Superior temporal gyrus (tissue), 1 donor: ENCODE data around the gene TIMM29.
"Not testable (repeated sequence)": the region's sequence is repeated elsewhere in the genome, so short reads cannot be mapped to it uniquely, and the experiment has no call there.

Experiments used
- DNase-seq: peaks from one replicate; pipeline ENCODE4 v3.0.0-alpha.2; 2016; ENCODE audit errors: extremely low spot score

TIMM29 gene

DNA sequence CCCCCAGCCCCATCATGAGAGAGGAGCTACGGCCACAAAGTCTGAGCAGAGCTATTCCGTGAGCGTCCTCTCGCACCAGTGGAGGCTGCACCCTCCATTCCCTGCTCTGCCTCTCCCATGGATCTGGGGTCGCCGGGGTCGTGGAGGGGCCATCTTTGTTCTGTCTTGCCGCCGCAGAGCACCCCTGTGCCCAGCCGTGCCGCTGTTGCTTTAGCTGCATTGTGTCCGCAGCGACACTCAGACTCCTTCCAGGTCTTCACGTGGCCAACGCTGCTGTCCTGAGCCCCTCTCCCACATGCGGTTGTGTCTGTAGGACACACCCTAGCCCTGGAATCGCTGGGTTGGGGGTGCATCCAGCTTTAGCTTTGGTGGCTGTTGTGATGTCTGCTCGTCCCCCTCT lies 16.0 kb upstream of the TIMM29 start:
- no peak for DNase-seq

DNA sequence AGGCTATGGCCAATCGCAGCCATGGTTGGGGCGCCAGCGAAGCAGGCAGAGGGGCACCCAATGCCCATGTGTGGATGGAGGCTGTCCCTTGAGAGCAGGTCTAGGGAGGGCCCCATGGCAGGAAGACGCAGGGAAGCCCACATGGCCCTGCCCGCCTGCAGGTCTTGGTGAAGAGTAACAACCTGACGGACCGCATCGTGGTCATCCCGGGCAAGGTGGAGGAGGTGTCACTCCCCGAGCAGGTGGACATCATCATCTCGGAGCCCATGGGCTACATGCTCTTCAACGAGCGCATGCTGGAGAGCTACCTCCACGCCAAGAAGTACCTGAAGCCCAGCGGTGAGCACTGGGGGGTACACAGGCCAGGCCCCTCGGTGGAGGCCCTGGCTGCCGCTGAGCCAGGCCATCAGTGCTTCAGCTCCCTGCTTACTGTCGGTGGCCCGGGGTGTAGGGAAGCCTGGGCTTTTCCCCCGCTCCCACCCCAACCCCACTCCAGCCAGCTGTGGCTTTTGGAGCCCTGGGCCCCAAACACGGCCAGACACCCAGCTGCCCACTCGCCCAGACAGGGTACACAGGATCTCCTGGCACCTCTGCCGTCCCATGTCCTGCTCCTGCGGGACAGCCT lies 14.8 kb upstream of the TIMM29 start:
- no peak for DNase-seq

DNA sequence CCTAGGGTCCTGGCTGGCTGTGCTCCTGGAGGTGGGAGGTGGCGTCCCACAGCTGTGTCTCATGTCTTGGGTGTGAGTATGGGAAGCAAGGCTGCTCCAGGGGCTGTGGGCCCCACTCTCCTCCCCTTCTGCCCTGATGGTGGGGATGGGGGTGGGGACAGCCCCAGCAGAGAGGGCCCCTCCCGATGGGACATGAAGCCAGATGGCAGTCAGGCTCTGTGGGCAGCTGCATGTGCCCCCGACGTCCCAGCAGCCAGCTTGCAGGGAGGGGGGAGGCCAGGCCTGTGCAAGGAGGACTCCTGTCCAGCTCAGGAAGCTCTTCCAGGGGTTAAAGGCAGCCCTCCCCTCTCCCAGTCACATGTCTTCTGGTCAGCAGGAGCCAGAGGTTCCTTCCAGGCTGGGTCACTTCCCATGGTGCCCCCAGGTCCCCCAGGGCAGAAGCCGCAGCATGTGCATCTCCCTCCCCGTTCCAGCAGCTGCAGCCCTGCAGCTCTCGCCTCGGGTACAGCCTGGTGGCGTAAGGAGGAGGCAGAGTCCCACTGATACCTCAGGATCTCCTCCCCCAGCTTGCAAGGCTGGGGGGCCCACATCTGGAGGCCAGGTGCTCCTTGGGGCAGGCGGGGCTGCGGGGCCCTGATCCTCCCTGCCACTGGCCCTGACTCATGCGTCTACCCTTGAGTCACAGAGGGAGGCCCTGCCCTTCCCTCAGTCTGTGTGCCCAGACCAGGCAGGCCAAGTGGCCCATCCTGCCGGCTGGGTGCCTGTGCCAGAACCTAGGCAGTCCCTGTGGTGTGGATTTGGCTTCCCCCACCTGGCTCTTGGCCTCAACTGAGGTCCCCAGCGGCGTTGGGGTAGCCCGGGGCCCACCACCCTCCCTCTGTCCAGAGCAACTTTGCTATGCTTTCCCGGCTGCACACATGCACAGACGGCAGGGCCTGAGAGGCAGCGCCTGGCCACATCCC lies 13.2 kb upstream of the TIMM29 start:
- DNase-seq, result no peak

DNA sequence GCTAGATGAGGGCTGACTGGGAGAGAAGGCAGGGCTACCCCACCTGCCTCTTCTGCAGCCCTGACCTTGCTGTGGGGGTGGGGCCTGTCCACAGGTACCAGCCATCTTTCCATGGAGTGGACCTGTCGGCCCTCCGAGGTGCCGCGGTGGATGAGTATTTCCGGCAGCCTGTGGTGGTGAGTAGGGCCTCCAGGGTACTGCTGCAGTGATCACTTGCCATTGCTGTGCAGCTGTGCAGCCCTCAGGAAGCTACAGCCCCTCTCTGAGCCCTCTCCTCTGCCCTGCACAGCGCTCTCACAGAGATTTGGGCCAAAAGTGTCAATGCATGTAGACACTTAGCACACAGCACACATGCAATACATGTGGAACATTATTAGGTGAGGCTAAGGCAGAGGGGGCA lies 12.0 kb upstream of the TIMM29 start:
- no peak for DNase-seq

DNA sequence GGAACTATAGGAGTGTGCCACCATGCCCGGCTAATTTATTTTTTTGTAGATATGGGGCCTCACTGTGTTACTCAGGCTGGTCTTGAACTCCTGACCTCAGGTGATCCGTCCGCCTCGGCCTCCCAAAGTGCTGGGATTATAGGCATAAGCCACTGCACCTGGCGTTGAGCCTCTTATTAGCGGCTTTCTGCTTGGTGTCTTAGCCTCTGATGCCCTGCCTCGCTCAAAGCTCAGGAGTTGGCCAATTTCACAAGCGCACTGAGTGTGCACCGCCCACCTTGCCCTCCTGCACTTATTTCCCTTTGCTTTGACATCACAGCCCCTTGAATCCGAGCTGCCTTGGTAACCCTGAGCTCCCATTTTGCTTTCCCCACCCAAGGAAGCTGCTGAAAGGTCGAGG lies 10.3 kb upstream of the TIMM29 start:
- no peak for DNase-seq

DNA sequence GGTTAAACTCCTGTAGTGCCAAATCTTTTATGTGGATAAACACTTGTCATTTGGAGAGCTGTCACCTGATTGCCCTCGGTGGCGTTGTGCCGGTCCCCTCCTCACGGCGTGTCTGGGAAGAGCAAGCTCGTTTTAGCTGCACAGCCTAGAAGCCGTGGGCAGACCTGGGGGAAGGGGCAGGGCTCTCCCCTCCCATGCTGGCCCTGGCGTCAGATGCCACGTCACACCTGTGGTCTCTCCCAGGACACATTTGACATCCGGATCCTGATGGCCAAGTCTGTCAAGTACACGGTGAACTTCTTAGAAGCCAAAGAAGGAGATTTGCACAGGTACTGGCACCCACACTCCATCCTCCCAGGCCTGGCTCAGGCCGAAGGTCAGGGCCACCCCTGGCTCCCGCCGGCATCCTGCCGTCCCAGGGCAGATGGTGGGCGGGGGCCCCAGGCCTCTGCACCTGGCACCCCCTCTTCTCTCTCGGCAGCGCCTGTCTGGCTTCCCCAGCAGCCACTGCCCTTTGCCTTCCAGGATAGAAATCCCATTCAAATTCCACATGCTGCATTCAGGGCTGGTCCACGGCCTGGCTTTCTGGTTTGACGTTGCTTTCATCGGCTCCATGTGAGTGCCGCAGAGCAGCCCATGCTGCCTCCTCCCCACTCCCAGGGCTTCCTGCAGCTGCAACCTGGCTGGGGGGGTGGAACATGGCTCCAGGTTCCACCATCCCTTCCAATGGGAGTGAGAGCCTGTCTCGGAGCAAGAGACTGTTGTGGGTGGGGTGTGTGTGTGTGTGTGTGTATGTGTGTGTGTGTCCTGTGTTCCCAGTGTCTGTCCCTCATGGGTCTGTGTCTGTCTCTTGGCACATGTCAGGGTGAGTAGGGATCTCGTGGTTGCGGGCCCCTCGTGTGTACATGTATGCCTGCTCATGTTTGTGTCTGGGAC lies 9.0 kb upstream of the TIMM29 start:
- no peak for DNase-seq

DNA sequence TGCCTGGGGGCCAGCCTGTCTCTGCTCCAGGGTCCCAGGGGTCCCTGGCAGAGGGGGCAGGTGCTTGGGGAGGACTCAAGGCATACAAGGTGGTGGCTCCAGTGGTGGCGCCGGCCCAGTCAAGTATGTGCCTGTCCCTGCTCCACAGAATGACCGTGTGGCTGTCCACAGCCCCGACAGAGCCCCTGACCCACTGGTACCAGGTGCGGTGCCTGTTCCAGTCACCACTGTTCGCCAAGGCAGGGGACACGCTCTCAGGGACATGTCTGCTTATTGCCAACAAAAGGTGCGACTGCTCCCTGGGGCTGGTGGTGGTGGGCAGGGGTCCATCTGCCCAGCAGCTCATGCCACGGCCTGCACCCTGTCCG lies 8.3 kb upstream of the TIMM29 start:
- no peak for DNase-seq

DNA sequence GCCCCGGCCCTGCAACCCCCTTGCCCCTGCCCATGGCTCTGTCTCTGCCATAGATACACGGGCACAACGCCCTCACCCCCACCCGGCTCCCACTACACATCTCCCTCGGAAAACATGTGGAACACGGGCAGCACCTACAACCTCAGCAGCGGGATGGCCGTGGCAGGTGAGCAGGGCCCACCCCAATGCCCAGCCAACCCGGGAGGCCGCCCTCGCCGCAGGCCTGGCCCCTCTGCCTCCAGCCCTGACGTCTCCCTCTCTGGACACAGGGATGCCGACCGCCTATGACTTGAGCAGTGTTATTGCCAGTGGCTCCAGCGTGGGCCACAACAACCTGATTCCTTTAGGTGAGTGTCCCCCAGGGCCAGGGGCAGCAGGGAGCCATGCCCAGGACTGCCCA lies 7.8 kb upstream of the TIMM29 start:
- DNase-seq, result no peak

DNA sequence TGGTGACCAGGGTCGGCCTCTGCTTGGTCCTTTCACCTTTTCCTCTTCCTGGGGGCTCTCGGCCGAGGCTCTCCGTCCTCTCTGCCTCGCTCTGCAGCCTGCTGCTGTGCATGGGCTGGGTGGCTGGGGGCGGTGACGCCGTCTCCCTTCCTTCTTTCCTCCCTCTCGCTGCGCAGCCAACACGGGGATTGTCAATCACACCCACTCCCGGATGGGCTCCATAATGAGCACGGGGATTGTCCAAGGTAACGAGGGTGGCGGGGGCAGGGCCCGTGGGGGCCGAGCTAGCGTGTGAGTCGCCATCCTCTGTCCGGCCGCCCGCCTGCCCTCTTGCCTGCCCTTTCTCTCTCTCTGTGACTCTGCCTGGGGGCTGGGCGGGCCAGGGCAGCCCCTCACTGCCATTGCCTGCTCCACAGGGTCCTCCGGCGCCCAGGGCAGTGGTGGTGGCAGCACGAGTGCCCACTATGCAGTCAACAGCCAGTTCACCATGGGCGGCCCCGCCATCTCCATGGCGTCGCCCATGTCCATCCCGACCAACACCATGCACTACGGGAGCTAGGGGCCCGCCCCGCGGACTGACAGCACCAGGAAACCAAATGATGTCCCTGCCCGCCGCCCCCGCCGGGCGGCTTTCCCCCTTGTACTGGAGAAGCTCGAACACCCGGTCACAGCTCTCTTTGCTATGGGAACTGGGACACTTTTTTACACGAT lies 7.3 kb upstream of the TIMM29 start:
- no peak for DNase-seq

DNA sequence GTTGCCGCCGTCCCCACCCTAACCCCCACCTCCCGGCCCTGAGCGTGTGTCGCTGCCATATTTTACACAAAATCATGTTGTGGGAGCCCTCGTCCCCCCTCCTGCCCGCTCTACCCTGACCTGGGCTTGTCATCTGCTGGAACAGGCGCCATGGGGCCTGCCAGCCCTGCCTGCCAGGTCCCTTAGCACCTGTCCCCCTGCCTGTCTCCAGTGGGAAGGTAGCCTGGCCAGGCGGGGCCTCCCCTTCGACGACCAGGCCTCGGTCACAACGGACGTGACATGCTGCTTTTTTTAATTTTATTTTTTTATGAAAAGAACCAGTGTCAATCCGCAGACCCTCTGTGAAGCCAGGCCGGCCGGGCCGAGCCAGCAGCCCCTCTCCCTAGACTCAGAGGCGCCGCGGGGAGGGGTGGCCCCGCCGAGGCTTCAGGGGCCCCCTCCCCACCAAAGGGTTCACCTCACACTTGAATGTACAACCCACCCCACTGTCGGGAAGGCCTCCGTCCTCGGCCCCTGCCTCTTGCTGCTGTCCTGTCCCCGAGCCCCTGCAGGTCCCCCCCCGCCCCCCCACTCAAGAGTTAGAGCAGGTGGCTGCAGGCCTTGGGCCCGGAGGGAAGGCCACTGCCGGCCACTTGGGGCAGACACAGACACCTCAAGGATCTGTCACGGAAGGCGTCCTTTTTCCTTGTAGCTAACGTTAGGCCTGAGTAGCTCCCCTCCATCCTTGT lies 6.5 kb upstream of the TIMM29 start:
- DNase-seq, result no peak

DNA sequence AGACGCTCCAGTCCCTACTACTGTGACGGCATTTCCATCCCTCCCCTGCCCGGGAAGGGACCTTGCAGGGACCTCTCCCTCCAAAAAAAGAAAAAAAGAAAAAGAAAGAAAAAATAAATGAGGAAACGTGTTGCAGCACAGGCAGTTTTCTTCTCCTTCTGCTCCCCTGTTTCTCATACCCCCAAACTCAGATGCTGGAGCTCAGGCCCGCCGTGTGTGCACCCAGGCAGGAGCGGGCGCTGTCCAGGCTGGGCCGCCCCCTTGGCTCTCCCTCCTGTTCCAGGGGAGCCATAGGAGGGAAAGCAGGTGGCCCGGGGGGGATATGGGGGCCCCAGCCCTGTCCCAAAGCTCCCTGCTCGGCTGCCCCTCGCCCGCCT lies 6.0 kb upstream of the TIMM29 start:
- DNase-seq, result no peak

DNA sequence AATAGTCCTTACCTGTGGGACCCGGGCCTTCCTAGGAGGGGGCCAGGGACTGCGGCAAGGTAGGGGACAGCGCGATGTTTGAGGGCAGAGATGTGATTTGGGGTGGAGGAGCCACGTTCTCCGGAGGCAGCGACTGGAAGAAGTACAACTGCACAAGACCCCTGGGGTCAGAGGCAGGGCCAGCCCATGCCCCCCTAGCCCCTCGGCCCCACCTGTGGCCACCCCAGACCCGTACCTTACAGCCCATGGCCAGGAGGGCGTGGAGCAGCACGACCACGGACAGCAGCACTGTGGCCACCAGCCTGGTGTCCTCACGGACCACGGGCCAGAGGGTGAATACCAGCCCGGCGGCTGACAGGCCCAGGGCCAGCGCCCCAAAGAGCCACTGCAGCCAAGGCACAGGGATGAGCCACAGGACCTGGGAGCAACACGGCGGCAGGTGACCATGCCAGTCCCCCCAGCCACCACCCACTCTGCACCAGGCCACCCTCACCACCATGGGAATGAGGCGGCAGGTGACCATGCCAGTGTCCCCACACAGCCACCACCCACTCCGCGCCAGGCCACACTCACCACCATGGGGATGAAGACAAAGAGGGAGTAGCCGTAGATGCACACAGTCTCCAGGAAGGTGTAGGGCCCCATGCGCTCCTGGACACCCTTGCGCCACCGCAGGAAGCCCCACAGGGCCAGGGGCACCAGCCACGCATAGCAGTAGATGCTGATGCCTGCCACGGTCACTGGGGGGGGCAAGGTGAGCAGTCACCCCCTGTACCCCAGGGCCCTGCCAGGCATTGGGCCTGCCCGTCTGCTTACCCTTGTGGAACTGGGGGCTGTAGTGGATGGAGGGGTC lies 5.1 kb upstream of the TIMM29 start:
- DNase-seq, result no peak

DNA sequence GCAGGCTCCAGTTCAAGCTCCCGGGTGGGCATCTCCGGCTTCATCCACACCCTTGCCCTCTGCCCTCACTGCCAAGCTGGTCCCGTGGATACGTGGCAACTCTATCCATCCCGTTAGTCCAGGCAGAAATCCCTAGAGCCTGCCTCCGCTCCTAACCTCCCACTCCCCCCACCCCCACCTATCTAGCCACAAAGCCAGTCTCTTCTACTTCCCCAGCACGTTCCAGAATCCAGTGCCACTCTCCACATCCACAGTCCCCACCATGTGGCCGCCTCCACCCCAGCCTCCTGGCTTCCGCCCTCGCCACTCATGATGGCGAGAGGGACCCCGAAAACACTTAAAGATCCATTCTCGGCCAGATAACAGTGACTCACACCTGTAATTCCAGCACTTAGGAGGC lies 4.0 kb upstream of the TIMM29 start:
- no peak for DNase-seq

DNA sequence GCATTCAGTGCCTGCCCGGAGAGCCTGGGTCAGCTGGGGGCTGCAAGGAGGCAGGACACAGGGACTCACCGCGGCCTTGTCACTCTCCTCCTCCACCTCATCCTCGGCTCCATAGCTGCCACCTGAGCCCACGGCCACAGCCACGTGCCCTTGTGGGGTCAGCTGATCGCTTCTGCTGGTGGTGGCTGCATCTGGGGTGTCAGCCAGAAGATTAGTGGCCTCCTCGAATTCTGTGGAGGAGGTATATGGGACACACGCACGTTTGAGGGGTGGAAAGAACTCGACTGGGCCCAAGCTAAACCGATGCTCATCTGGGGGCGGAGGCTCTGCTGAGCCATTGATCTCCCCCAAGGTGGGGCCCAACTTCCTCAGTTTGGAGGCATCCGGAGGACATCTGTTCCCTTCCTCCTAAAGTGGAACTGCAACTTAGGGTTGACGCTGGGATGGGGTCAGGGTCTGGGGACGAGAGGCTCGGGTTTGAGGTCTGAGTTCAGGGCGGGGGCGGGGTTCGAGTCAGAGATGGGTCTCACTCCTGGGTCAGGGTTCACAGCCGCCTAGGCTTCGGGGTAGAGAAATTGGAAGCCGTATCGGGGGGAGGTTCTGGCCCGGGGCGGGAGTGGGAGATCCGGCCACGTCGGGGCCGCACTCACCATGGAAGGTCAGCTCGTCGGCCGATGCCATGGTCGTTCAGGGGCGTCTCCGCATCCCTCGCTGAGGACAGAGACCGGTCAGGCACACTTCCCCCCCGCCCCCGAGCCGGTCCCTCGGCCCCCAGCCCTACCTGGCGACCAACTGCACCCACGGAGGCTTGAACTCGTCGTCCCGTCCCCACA lies 665 bp upstream of the TIMM29 start:
- no peak for DNase-seq

DNA sequence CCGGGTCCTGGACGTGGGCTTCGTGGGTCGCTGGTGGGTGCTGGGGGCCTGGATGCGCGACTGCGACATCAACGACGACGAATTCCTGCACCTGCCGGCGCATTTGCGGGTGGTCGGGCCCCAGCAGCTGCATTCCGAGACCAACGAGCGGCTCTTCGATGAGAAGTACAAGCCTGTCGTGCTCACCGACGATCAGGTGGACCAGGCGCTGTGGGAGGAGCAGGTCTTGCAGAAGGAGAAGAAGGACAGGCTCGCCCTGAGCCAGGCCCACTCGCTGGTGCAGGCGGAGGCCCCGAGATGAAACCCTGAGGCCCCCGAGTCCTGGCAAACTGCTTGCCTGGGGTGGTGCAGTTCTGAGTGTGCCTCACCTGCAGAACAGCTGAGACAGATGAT lies 787 bp downstream of the TIMM29 start:
- no peak for DNase-seq

DNA sequence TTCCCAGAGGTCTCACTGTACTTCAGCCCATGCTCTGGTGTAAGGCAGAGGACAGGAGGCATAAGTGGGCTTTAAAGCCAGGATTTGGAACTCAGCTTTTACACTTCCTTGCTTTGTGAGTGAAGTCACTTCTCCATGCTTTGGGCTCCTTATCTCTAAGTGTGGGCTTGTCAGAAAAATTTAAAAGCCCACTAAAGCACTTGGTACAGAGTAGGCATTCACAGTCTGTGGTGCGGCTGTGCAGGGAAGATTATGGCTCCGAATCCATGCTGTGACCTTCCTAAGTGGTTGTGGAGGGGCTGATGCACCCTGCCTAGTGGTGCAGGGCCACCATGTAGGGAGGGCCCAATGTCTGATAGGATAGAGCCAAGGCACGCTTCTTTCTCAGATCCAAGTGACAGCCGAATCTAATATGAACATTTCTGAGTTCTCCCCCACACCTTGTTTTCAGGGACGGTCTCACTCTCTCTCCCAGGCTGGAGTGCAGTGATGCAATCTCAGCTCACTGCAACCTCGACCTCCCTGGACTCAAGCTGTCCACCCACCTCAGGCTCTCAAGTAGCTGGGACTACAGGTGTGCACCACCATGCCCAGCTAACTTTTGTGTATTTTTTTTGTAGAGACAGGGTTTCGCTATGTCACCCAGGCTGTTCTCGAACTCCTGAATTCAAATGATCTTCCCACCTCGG lies 6.9 kb downstream of the TIMM29 start:
- DNase-seq, result no peak

DNA sequence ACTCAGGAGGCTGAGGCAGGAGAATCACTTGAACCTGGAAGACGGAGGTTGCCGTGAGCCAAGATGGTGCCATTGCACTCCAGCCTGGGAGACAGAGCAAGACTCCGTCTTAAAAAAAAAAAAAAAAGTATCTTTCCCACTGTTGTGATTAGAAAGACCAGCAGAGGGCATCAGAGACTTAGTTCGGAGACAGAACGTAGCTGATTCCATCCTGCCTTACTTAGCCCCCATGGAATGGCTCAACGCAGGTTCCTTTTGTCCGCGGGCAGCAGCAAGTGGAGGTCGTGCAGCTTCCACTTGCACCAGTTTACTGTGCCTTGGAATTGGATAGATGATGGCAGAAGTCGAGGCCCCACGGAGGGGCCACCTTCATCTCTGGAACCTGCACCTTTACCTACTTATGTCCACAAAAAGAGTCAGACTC lies 8.1 kb downstream of the TIMM29 start:
- DNase-seq, result peak; percentile 85

DNA sequence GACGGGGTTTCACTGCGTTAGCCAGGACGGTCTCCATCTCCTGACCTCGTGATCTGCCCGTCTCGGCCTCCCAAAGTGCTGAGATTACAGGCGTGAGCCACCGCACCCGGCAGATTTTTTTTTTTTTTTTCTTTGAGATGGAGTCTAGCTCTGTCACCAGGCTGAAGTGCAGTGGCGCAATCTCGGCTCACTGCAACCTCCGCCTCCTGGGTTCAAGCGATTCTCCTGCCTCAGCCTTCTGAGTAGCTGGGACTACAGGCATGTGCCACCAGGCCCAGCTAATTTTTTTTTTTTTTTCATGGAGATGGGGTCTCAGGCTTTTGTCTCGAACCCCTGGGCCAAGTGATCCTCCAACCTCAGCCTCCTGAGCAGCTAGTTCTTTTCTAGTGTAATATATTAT lies 13.0 kb downstream of the TIMM29 start:
- not testable (repeated sequence) for DNase-seq

DNA sequence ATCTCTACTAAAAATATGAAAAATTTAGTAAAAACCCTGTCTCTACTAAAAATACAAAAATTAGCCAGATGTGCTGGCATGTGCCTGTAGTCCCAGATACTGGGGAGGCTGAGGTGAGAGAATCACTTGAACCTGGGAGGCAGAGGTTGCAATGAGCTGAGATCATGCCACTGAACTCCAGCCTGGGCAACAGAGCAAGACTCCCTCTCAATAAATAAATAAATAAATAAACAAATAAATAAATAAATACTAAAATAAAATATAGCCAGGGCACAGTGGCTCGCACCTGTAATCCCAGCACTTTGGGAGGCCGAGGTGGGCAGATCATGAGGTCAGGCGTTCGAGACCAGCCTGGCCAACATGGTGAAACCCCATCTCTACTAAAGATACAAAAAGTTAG lies 14.8 kb downstream of the TIMM29 start:
- DNase-seq, result not testable (repeated sequence)
